Ishikawa (cell line): ENCODE measurements around the gene UTP15.

Source experiments
- CEBPB ChIP-seq: IDR thresholded peaks from 2 replicates; pipeline ENCODE4 v1.6.1; 2012
- CREB1 ChIP-seq: IDR thresholded peaks from 2 replicates; pipeline ENCODE4 v1.6.1; 2012; ENCODE audit warnings: low read depth
- EGR1 ChIP-seq: IDR thresholded peaks from 2 replicates; pipeline ENCODE4 v1.6.1; 2012
- EP300 ChIP-seq: IDR thresholded peaks from 2 replicates; pipeline ENCODE4 v1.6.1; 2012; ENCODE audit warnings: borderline replicate concordance
- FOXM1 ChIP-seq: IDR thresholded peaks from 2 replicates; pipeline ENCODE4 v1.6.1; 2012; ENCODE audit warnings: low read depth, borderline replicate concordance
- MAX ChIP-seq: IDR thresholded peaks from 2 replicates; pipeline ENCODE4 v1.6.1; 2012
- NFIC ChIP-seq: IDR thresholded peaks from 2 replicates; pipeline ENCODE4 v1.6.1; 2012
- RAD21 ChIP-seq: IDR thresholded peaks from 2 replicates; pipeline ENCODE4 v1.6.1; 2012; ENCODE audit warnings: low read depth
- TAF1 ChIP-seq: IDR thresholded peaks from 2 replicates; pipeline ENCODE4 v1.6.1; 2012; ENCODE audit warnings: low read depth, mild to moderate bottlenecking
- TCF12 ChIP-seq: IDR thresholded peaks from 2 replicates; pipeline ENCODE4 v1.6.1; 2012; ENCODE audit warnings: low read depth
- TEAD4 ChIP-seq: IDR thresholded peaks from 2 replicates; pipeline ENCODE4 v1.6.1; 2012
- USF1 ChIP-seq: IDR thresholded peaks from 2 replicates; pipeline ENCODE4 v1.6.1; 2012
- YY1 ChIP-seq: IDR thresholded peaks from 2 replicates; pipeline ENCODE4 v1.6.1; 2012; ENCODE audit warnings: low read depth
- ZBTB7A ChIP-seq: IDR thresholded peaks from 2 replicates; pipeline ENCODE4 v1.6.1; 2012; ENCODE audit warnings: low read depth
- TF ChIP-seq, protein P1 (sequence below): IDR thresholded peaks from 2 replicates; pipeline ENCODE4 v1.6.1; 2012; ENCODE audit warnings: low read depth, mild to moderate bottlenecking

UTP15 gene

GRCh38 chr5:73596705-73597328 lies 31.3 kb downstream of the UTP15 start:
- TF ChIP-seq RAD21: peak; percentile 41; the same call in 1 of the 2 replicates
- no peak for TF ChIP-seq TEAD4

DNA sequence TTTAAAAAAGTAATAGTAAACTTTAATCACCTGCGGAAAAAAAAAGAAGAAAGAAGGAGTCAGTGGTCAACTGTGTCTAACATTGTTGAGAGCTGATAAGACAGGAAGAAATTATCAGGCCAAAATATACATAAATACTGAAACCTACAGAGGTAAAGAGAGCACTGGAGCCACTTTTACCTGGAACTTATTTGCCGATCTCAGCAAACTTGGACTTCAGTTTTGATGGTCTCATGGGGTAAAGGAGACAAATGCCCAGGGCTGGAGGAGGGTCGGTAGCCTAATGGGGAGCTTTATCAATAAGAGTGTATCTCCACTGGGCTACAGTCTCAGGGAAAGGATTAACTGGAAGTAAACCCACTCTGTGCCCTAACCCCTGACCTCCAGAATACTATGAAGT lies 33.8 kb downstream of the UTP15 start:
- TF ChIP-seq FOXM1 (no peak), ZBTB7A (no peak), USF1 (no peak), MAX (no peak), TCF12 (no peak), CEBPB (no peak), EP300 (no peak), RAD21 (no peak), NFIC (no peak), TEAD4 (no peak), YY1 (no peak), EGR1 (no peak), CREB1 (no peak), TAF1 (no peak)
- TF ChIP-seq, protein P1, sequence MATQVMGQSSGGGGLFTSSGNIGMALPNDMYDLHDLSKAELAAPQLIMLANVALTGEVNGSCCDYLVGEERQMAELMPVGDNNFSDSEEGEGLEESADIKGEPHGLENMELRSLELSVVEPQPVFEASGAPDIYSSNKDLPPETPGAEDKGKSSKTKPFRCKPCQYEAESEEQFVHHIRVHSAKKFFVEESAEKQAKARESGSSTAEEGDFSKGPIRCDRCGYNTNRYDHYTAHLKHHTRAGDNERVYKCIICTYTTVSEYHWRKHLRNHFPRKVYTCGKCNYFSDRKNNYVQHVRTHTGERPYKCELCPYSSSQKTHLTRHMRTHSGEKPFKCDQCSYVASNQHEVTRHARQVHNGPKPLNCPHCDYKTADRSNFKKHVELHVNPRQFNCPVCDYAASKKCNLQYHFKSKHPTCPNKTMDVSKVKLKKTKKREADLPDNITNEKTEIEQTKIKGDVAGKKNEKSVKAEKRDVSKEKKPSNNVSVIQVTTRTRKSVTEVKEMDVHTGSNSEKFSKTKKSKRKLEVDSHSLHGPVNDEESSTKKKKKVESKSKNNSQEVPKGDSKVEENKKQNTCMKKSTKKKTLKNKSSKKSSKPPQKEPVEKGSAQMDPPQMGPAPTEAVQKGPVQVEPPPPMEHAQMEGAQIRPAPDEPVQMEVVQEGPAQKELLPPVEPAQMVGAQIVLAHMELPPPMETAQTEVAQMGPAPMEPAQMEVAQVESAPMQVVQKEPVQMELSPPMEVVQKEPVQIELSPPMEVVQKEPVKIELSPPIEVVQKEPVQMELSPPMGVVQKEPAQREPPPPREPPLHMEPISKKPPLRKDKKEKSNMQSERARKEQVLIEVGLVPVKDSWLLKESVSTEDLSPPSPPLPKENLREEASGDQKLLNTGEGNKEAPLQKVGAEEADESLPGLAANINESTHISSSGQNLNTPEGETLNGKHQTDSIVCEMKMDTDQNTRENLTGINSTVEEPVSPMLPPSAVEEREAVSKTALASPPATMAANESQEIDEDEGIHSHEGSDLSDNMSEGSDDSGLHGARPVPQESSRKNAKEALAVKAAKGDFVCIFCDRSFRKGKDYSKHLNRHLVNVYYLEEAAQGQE: no peak

- TF ChIP-seq MAX (no peak), CREB1 (no peak), NFIC (no peak), RAD21 (no peak), EP300 (no peak), YY1 (no peak)
Measured at GRCh38 chr5:73603998-73604397, 38.5 kb downstream of the UTP15 start.

DNA sequence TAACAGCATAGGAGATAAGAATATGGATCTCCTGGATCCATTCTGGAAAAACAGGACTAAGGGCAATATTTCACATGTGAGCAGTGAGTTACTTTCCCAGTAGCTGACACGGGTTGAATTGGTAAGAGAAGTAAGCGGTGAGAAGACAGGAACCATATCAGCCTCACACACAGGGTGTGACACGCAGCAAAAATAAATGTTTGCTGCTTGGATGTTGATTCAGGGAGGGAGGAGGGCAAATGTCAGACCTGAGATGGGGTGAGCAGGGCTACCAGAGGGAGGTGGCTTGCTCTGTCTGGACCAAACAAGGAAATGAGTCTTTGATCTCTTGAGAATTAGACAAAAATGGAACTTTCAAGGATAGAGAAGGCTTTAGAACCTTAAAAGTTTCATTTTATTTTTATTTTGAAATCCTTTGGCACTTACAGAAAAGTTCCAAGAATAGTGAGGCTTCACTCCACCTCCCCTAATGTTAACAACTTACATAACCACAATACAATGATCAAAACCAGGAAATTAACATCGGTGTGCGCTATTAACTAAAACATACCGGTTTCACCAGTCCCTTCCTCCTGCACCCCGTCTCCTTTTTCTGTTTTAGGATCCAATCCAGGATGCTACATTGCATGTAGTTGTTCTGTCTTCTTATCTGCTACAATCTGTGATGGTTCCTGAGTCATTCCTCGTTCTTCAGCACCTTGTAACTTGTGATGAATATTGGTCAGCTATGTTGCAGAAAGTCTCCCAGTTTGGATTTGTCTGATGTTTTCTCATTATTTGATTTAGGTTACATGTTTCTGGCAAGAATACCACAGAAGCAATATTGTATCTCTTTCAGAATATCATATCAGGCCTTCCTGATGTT lies 39.9 kb downstream of the UTP15 start:
- TF ChIP-seq CEBPB (no peak), NFIC (no peak), EGR1 (no peak), TAF1 (no peak), TCF12 (no peak), EP300 (no peak), RAD21 (no peak), USF1 (no peak), TEAD4 (no peak), ZBTB7A (no peak), YY1 (no peak), FOXM1 (no peak)
- TF ChIP-seq, protein P1: no peak

DNA sequence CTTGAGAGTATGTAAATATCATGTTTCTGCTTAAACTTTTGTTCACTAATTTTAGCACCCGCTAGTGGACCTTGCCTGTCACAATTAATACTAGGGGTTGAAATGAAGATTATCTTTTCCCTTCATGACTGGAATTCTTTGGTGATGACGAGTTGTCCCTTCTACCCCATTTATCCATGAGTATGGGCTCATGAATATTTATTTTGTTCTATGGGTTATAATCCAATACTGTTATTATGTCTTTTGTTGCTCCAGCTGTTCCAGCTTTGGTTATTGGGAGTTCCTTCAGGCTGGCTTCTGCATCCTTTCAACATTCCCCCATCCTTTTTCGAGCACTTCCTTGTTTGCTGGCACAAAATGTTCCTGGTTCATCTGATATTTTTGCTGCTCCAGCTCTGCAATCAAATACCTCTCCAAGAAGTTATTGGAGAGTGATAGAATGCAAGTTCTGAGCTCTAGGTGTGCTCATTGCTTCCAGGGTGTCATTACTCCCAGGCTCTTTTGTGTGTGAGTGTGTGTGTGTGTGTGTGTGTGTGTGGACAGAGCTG lies 40.7 kb downstream of the UTP15 start:
- TF ChIP-seq, protein P1: no peak
- TF ChIP-seq CREB1: no peak
- no peak for TF ChIP-seq TCF12
- no peak for TF ChIP-seq EGR1
- no peak for TF ChIP-seq ZBTB7A
- TF ChIP-seq YY1: no peak
- no peak for TF ChIP-seq RAD21
- TF ChIP-seq MAX: no peak
- TF ChIP-seq FOXM1: no peak
- TF ChIP-seq TEAD4: no peak
- no peak for TF ChIP-seq EP300
- TF ChIP-seq USF1: no peak
- no peak for TF ChIP-seq TAF1
- TF ChIP-seq NFIC: no peak
- TF ChIP-seq CEBPB: no peak
